Activated CD8-positive, alpha-beta memory T cell treated with anti-CD3 and anti-CD28 coated beads, Interleukin-2, amount 50 U/mL, for 48 hours (primary cell): Measurements from ENCODE around the gene FOLH1.
"Not testable (repeated sequence)": the region's sequence is repeated elsewhere in the genome, so short reads cannot be mapped to it uniquely, and the experiment has no call there.

Experiments used
- DNase-seq: peaks from one replicate; pipeline ENCODE4 v3.0.0-alpha.2; 2020

The FOLH1 gene

GRCh38 chr11:49208006-49208721 is at the start of gene FOLH1:
Gene FOLH1 (minus strand): TSS chr11:49208602. CDS start chr11:49208409, 193 bp downstream.
- no peak for DNase-seq

- not testable (repeated sequence) for DNase-seq
These were observed 46.7 kb upstream of the FOLH1 start for GRCh38 chr11:49255148-49255547.

- not testable (repeated sequence) for DNase-seq
These were observed 42.8 kb upstream of the FOLH1 start for GRCh38 chr11:49251212-49251611.

- not testable (repeated sequence) for DNase-seq
These were observed 42.2 kb upstream of the FOLH1 start for GRCh38 chr11:49250398-49251115.

GRCh38 chr11:49249363-49249762 is 41.0 kb upstream of the FOLH1 start:
- not testable (repeated sequence) for DNase-seq

- not testable (repeated sequence) for DNase-seq
These were observed 25.3 kb upstream of the FOLH1 start for GRCh38 chr11:49233685-49234084.

GRCh38 chr11:49233019-49233418 is 24.6 kb upstream of the FOLH1 start:
- not testable (repeated sequence) for DNase-seq

GRCh38 chr11:49231725-49232124 is 23.3 kb upstream of the FOLH1 start:
- not testable (repeated sequence) for DNase-seq

- DNase-seq = not testable (repeated sequence)
These were observed 22.1 kb upstream of the FOLH1 start for GRCh38 chr11:49230534-49230933.

GRCh38 chr11:49230001-49230400 is 21.6 kb upstream of the FOLH1 start:
- not testable (repeated sequence) for DNase-seq

GRCh38 chr11:49229136-49229535 is 20.7 kb upstream of the FOLH1 start:
- DNase-seq = not testable (repeated sequence)

- DNase-seq = not testable (repeated sequence)
These were observed 16.9 kb upstream of the FOLH1 start for GRCh38 chr11:49225255-49225785.

- no peak for DNase-seq
These were observed 12.7 kb upstream of the FOLH1 start for GRCh38 chr11:49221112-49221511.

- no peak for DNase-seq
These were observed 4.7 kb upstream of the FOLH1 start for GRCh38 chr11:49213026-49213560.

- not testable (repeated sequence) for DNase-seq
These were observed 1.4 kb downstream of the FOLH1 start for GRCh38 chr11:49206999-49207398.

- no peak for DNase-seq
These were observed 6.0 kb downstream of the FOLH1 start for GRCh38 chr11:49202287-49202976.

GRCh38 chr11:49196775-49197174 is 11.6 kb downstream of the FOLH1 start:
- not testable (repeated sequence) for DNase-seq

GRCh38 chr11:49196002-49196401 is 12.4 kb downstream of the FOLH1 start:
- DNase-seq = not testable (repeated sequence)

- DNase-seq = not testable (repeated sequence)
These were observed 18.1 kb downstream of the FOLH1 start for GRCh38 chr11:49190287-49190686.

GRCh38 chr11:49186225-49186624 is 22.2 kb downstream of the FOLH1 start:
- not testable (repeated sequence) for DNase-seq

GRCh38 chr11:49185597-49185996 is 22.8 kb downstream of the FOLH1 start:
- DNase-seq = not testable (repeated sequence)

GRCh38 chr11:49184756-49185155 is 23.6 kb downstream of the FOLH1 start:
- not testable (repeated sequence) for DNase-seq

GRCh38 chr11:49177936-49178335 is 30.5 kb downstream of the FOLH1 start:
- not testable (repeated sequence) for DNase-seq
